Aorta (tissue), 5 donors: ENCODE measurements around the gene TEKTIP1. TPM values are rescaled to one million over a fixed set of nuclear protein-coding genes. Genes with fewer than 3 reads are reported as not detected.

Source experiments
- ATAC-seq: fragments of 200-7000 bp; cut with Tn5 transposase; one replicate; pipeline ENCODE4 v1.9.1; 2022; ENCODE audit warnings: moderate library complexity; ENCODE audit not compliant: low FRiP score
- DNase-seq, 2 donors: peaks; one replicate each; pipeline ENCODE4 v3.0.0-alpha.2; 2020
- H3K27ac ChIP-seq, 2 donors: one replicate each; pipeline ENCODE4 v1.5.1; 2013; ENCODE audit warnings: low read length in 2 of 2, mild to moderate bottlenecking in 2 of 2, moderate library complexity in 2 of 2, control low read depth in 1 of 2, inconsistent platforms in 1 of 2, low read depth in 1 of 2
- H3K27me3 ChIP-seq, 2 donors: one replicate each; pipeline ENCODE4 v1.6.1; 2013; ENCODE audit warnings: control low read depth in 1 of 2, low read length in 1 of 2, mild to moderate bottlenecking in 1 of 2, moderate library complexity in 1 of 2; ENCODE audit not compliant: insufficient read depth in 2 of 2, control insufficient read depth in 1 of 2
- H3K36me3 ChIP-seq, 2 donors: one replicate each; pipeline ENCODE4 v1.6.1; 2013; ENCODE audit warnings: control low read depth in 1 of 2, low read length in 1 of 2, mild to moderate bottlenecking in 1 of 2; ENCODE audit not compliant: insufficient read depth in 2 of 2, control insufficient read depth in 1 of 2
- H3K4me1 ChIP-seq, 2 donors: one replicate each; pipeline ENCODE4 v1.6.1; 2013; ENCODE audit warnings: low read length in 2 of 2, control low read depth in 1 of 2, mild to moderate bottlenecking in 1 of 2, moderate library complexity in 1 of 2; ENCODE audit not compliant: insufficient read depth in 2 of 2, control insufficient read depth in 1 of 2
- H3K4me3 ChIP-seq, 2 donors: one replicate each; pipeline ENCODE4 v1.5.1; 2013; ENCODE audit warnings: low read length in 2 of 2, control low read depth in 1 of 2, mild to moderate bottlenecking in 1 of 2
- H3K9me3 ChIP-seq: one replicate; pipeline ENCODE4 v1.6.1; 2013; ENCODE audit warnings: mild to moderate bottlenecking, low read length; ENCODE audit not compliant: control insufficient read depth
- WGBS, 2 donors: extraction: QIAGEN DNeasy Blood & Tissue Kit; methylation state at CpG; one replicate each; pipeline ENCODE4 v1.1.7; 2013; 5-methylcytosine and 5-hydroxymethylcytosine counted together
- intact Hi-C, 2 donors: fragments of 100-400 bp; cut with DNase I; formaldehyde crosslinking; loops; one replicate each; pipeline versions ENCODE4 v1.14.2 to v1.15.0; 2022
- polyA plus RNA-seq, 2 donors: library from polyadenylated mRNA; stranded (reverse); fragments of 200-250 nt; gene quantifications; one replicate each; pipeline ENCODE4 v1.2.3, GENCODE V29; 2013
- total RNA-seq, 2 donors: library from RNA; stranded (reverse); fragmentation: NEBNext Ultra II Directional; extraction: Animal tissue kit (Norgen Biotek cat#: 25700); gene quantifications; one replicate each; pipeline ENCODE4 v1.2.1, GENCODE V29; 2021
- donor health status: healthy with polysubstance abuse.
- donor health status: Bipolar disorder and iron deficiency.
- donor health status: DM: no; HTN: no; CAD: no.
- donor health status: DM: no; HTN: no; CAD: no.
- donor health status: DM: yes; HTN: yes; CAD: no.

TEKTIP1 gene
- total and polyA plus RNA-seq, 4 donors, result 0.46 to 2.4 (median 1.8) TPM; not detected in 1

DNA sequence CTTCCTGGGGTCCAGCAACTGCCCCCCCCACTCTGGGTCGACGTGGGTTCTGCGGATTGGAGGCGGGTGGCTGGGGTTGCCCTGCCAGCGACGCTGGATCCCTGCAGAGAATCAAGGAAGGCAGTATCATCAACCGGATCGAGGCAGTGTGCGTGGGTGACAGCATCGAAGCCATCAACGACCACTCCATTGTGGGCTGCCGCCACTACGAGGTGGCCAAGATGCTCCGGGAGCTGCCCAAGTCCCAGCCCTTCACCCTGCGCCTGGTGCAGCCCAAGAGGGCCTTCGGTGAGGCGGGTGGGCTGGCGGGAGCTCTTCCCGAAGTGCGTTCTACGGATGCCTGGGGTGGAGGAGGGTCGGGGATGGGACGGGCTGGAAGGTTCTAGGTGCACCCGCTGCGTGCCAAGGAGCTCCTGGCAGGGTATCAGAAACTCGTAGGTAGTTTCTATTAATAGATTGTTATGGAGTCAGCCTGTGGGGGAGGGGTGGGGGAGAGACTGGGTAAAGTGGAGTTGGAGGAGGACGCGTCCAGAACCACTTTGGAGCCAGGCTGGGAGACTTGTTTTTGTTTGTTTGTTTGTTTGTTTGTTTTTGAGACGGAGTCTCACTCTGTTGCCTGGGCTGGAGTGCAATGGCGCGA is 47.9 kb downstream of the TEKTIP1 start:
- H3K27ac ChIP-seq, result no peak overlapping the region
- H3K27me3 ChIP-seq, result no peaks in the 10 kb centered on the region
- H3K4me1 ChIP-seq, result no peaks in the 10 kb centered on the region
- no peak overlapping the region for H3K4me3 ChIP-seq
- intact Hi-C loops, result loop anchor here (2.0 kb wide), 1 partner anchor 32 kb away; no protein-coding TSS in a partner anchor
- peak in 1 of 2 donors; percentile 50 for DNase-seq
- no peaks in the 10 kb centered on the region for H3K9me3 ChIP-seq
- peak; percentile 59 for ATAC-seq
- no peaks in the 10 kb centered on the region for H3K36me3 ChIP-seq
- WGBS, 2 donors, result 39 to 45% methylated on average over 31 of the region's 31 CpGs

DNA sequence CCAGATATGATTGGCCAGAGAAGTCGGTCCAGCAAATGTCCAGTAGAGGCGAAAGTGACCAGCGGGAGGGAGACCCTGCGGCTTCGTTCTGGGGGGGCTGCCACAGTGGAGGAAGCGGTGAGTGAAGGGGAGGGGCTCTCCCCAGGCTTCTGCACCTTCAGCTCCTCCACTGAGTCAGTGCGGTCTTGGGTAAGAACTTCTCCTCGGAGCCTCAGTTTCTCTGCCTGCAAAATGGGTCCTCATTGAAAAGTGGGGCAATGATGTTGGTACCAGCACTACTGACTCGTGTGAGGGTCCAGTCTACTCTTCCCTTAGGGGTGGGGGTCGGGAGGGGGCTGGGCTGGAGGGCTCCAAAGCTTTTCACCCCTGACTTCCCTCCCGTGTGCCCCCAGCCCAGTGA is 50.5 kb downstream of the TEKTIP1 start:
- H3K4me3 ChIP-seq, result no peak overlapping the region
- DNase-seq (no peak), ATAC-seq (no peak)
- no peaks in the 10 kb centered on the region for H3K9me3 ChIP-seq
- no peaks in the 10 kb centered on the region for H3K27me3 ChIP-seq
- no peaks in the 10 kb centered on the region for H3K4me1 ChIP-seq
- intact Hi-C loops, result no loop called here
- H3K36me3 ChIP-seq, result no peaks in the 10 kb centered on the region
- H3K27ac ChIP-seq, result no peak overlapping the region
- 90 to 91% methylated on average over 11 of the region's 11 CpGs for WGBS, 2 donors

DNA sequence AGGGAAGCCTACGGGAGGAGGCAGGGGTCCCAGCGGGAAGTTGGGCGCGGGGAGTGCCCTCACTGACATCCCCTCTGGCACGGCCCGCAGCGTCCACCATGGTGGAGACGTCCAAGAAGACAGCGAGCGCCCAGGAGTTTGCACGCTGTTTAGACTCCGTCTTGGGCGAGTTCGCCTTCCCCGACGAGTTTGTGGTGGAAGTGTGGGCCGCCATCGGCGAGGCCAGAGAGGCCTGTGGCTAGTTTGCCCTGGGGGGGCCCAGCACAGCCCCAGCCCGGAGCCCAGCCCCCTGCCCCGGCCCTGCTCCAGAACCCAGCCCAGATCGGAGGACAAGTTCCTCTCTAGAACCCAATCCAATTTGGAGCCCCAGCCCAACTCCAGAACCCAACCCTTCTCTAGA is 51.0 kb downstream of the TEKTIP1 start:
- ATAC-seq (no peak), DNase-seq (no peak)
- Histone ChIP-seq H3K4me3 (no peak overlapping the region), H3K36me3 (no peaks in the 10 kb centered on the region), H3K27ac (no peak overlapping the region), H3K27me3 (no peaks in the 10 kb centered on the region), H3K4me1 (no peaks in the 10 kb centered on the region), H3K9me3 (no peaks in the 10 kb centered on the region)
- intact Hi-C loops, result no loop called here
- 96 to 98% methylated on average over 21 to 22 of the region's 22 CpGs for WGBS, 2 donors

DNA sequence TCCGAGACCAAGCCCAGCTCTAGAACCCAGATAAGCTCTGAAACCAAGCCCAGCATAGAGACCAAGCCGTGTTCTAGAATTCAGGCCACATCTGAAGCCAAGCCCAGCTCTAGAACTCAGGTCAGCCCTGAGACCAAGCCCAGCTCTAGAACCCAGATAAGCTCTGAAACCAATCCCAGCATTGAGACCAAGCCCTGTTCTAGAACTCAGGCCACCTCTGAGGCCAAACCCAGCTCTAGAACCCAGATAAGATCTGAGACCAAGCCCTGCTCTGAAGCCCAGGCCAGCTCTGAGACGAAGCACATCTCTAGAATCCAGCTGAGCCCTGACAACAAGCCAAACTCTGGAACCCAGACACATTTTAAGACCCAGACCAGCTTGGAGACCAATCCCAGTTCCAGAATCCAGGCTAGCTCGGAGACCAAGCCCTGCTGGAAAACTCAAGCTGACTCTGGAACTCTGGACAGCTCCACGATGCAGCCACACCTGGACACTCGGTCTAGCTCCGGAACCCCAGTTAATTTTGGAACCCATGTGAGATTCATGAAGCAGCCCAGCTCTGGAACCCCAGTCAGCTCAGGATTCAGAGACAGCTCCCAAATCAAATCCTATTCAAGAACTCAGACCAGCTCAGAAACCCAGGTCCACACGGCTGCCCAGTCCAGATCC is 52.2 kb downstream of the TEKTIP1 start:
- Histone ChIP-seq H3K27ac (no peak overlapping the region), H3K36me3 (peaks cover 0 to 2% of the 10 kb centered on the region in 2 donors), H3K4me3 (no peak overlapping the region), H3K4me1 (no peaks in the 10 kb centered on the region), H3K27me3 (no peaks in the 10 kb centered on the region), H3K9me3 (no peaks in the 10 kb centered on the region)
- 96 to 97% methylated on average over 8 of the region's 8 CpGs for WGBS, 2 donors
- ATAC-seq (no peak), DNase-seq (no peak)
- intact Hi-C loops, result no loop called here

DNA sequence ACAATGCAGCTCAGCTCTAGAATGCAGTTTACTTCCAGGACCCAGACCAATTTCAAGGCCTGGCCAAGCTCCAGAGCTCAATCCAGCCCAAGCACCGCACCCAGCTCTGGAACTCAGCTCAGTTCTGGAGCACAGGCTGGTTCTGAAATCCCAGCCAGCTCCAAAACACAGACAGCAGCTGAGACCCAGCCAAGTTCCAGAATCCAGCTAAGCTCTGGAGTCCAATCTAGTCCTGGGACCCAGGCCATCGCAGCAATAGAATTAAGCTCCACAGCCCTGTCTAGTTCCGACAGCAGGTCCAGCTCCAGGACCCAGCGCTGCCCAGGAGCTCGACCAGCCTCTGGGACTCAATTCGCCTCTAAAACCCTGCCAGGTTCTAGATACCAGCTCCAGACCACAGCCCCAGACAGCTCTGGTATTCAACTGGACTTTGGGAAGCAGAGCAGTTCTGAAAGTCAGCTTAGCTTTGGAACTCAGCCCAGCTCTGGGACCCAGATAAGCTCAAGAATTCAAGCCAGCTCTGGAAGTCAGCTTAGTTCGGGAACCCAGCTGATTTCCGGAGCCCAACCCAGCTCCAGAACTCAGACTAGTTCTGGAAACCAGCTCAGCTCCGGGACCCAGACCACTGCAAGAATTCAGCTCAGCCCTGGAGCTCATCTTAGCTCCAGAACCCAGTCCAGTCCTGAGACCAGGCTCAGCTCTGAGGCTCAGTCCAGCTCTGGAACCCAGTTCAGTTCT is 53.1 kb downstream of the TEKTIP1 start:
- Histone ChIP-seq H3K27me3 (no peaks in the 10 kb centered on the region), H3K36me3 (peaks cover 0 to 2% of the 10 kb centered on the region in 2 donors), H3K4me1 (no peaks in the 10 kb centered on the region), H3K4me3 (no peak overlapping the region), H3K9me3 (no peaks in the 10 kb centered on the region), H3K27ac (peak overlapping the region in 1 of 2 donors; percentile 72)
- ATAC-seq, result no peak
- peak in 1 of 2 donors; percentile 59 for DNase-seq
- intact Hi-C loops, result no loop called here
- 17 to 22% methylated on average over 9 of the region's 9 CpGs for WGBS, 2 donors

DNA sequence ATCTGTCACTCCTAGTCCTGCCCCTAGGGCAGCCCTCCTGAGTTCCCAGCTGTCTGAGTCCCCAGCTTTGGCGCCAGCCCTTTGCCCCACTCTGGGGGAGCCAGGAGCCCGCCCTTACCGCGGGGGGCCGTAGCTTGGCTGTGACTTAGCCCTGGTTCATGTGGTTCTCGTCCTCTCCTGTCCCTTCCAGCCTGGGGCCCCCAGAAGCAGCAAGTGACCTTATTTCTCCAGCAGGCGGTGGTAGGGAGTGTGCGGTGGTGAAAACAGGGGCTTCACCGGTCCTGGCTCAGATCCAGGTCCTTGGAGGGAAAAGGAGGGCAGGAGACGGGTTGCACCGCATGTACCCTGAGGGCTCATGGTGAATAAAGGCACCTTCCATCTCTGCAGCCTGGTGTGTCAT is 54.2 kb downstream of the TEKTIP1 start:
- H3K27me3 ChIP-seq, result no peaks in the 10 kb centered on the region
- peaks cover 0 to 4% of the 10 kb centered on the region in 2 donors for H3K36me3 ChIP-seq
- ATAC-seq (no peak), DNase-seq (no peak)
- intact Hi-C loops, result no loop called here
- H3K27ac ChIP-seq, result no peak overlapping the region
- no peaks in the 10 kb centered on the region for H3K9me3 ChIP-seq
- WGBS, 2 donors, result 52 to 61% methylated on average over 11 of the region's 11 CpGs
- no peaks in the 10 kb centered on the region for H3K4me1 ChIP-seq
- H3K4me3 ChIP-seq, result no peak overlapping the region

Other genes with a start within 250 kb of the TEKTIP1 start
- 100 to 1,000 TPM; 175 to 188 TPM for gene NFIC, start 172.6 kb upstream of the TEKTIP1 start, total RNA-seq
- gene NFIC, start 172.6 kb upstream of the TEKTIP1 start, polyA plus RNA-seq, result 10 to 100 TPM; 37.5 to 37.7 TPM
- gene SMIM24, start 58.6 kb upstream of the TEKTIP1 start, total RNA-seq, result not detected
- 10 to 100 TPM in 1 of 2 donors, under 1 TPM in 1; 0.67 to 62.6 TPM for gene SMIM24, start 58.6 kb upstream of the TEKTIP1 start, polyA plus RNA-seq
- not detected for gene SMIM44, start 55.7 kb upstream of the TEKTIP1 start, total RNA-seq
- not detected for gene SMIM44, start 55.7 kb upstream of the TEKTIP1 start, polyA plus RNA-seq
- 1 to 10 TPM; 6.1 to 7.9 TPM for gene DOHH, start 38.5 kb upstream of the TEKTIP1 start, total RNA-seq
- gene DOHH, start 38.5 kb upstream of the TEKTIP1 start, polyA plus RNA-seq, result 10 to 100 TPM in 1 of 2 donors, 1 to 10 TPM in 1; 6.9 to 11.5 TPM
- 10 to 100 TPM; 33.7 to 42.0 TPM for gene FZR1, start 32.9 kb upstream of the TEKTIP1 start, total RNA-seq
- 10 to 100 TPM in 1 of 2 donors, 1 to 10 TPM in 1; 8.0 to 25.2 TPM for gene FZR1, start 32.9 kb upstream of the TEKTIP1 start, polyA plus RNA-seq
- gene MFSD12, start 18.4 kb downstream of the TEKTIP1 start, total RNA-seq, result 10 to 100 TPM; 40.7 to 47.7 TPM
- 10 to 100 TPM in 1 of 2 donors, 1 to 10 TPM in 1; 9.5 to 33.9 TPM for gene MFSD12, start 18.4 kb downstream of the TEKTIP1 start, polyA plus RNA-seq
- 10 to 100 TPM; 66.3 to 67.8 TPM for gene HMG20B, start 33.8 kb downstream of the TEKTIP1 start, total RNA-seq
- gene HMG20B, start 33.8 kb downstream of the TEKTIP1 start, polyA plus RNA-seq, result 100 to 1,000 TPM in 1 of 2 donors, 10 to 100 TPM in 1; 67.7 to 175 TPM
- 1 to 10 TPM; 2.6 to 5.0 TPM for gene GIPC3, start 46.3 kb downstream of the TEKTIP1 start, total RNA-seq
- 1 to 10 TPM in 1 of 2 donors, under 1 TPM in 1; 0.50 to 1.3 TPM for gene GIPC3, start 46.3 kb downstream of the TEKTIP1 start, polyA plus RNA-seq
- gene TBXA2R, start 67.7 kb downstream of the TEKTIP1 start, total RNA-seq, result 10 to 100 TPM; 36.0 to 40.5 TPM
- 10 to 100 TPM in 1 of 2 donors, 1 to 10 TPM in 1; 9.6 to 30.9 TPM for gene TBXA2R, start 67.7 kb downstream of the TEKTIP1 start, polyA plus RNA-seq
- gene CACTIN, start 87.6 kb downstream of the TEKTIP1 start, total RNA-seq, result 10 to 100 TPM; 16.4 to 19.3 TPM
- gene CACTIN, start 87.6 kb downstream of the TEKTIP1 start, polyA plus RNA-seq, result 10 to 100 TPM in 1 of 2 donors, 1 to 10 TPM in 1; 4.5 to 18.2 TPM
- 10 to 100 TPM; 78.7 to 83.3 TPM for gene PIP5K1C, start 161.3 kb downstream of the TEKTIP1 start, total RNA-seq
- 10 to 100 TPM; 25.2 to 26.8 TPM for gene PIP5K1C, start 161.3 kb downstream of the TEKTIP1 start, polyA plus RNA-seq
- under 1 TPM; 0.26 to 0.60 TPM for gene TJP3, start 169.2 kb downstream of the TEKTIP1 start, total RNA-seq
- gene TJP3, start 169.2 kb downstream of the TEKTIP1 start, polyA plus RNA-seq, result 10 to 100 TPM in 1 of 2 donors, under 1 TPM in 1; 0.84 to 29.2 TPM
- gene APBA3, start 222.5 kb downstream of the TEKTIP1 start, total RNA-seq, result 10 to 100 TPM; 15.7 to 24.3 TPM
- gene APBA3, start 222.5 kb downstream of the TEKTIP1 start, polyA plus RNA-seq, result 10 to 100 TPM in 1 of 2 donors, 1 to 10 TPM in 1; 7.1 to 25.6 TPM
- 10 to 100 TPM; 39.6 to 40.7 TPM for gene MRPL54, start 223.5 kb downstream of the TEKTIP1 start, total RNA-seq
- gene MRPL54, start 223.5 kb downstream of the TEKTIP1 start, polyA plus RNA-seq, result 100 to 1,000 TPM in 1 of 2 donors, 10 to 100 TPM in 1; 88.7 to 125 TPM
- not detected for gene RAX2, start 233.1 kb downstream of the TEKTIP1 start, total RNA-seq
- not detected for gene RAX2, start 233.1 kb downstream of the TEKTIP1 start, polyA plus RNA-seq
- 1 to 10 TPM; 1.9 to 2.0 TPM for gene MATK, start 247.2 kb downstream of the TEKTIP1 start, total RNA-seq
- 1 to 10 TPM; 1.7 to 5.5 TPM for gene MATK, start 247.2 kb downstream of the TEKTIP1 start, polyA plus RNA-seq